A673 (cell line): ENCODE measurements around the gene SHROOM3.

Experiments
- EZH2 ChIP-seq: fragments of 200-600 bp; sonication (generic); IDR thresholded peaks from 2 replicates; pipeline ENCODE4 v1.6.1; 2017; ENCODE audit warnings: borderline replicate concordance, low read depth, mild to moderate bottlenecking, mixed read lengths, antibody characterized with exemption, low read length; ENCODE audit not compliant: poor library complexity, severe bottlenecking
- TF ChIP-seq, protein P1 (sequence below): fragments of 300-800, 200-600 bp; sonication (generic); conservative IDR thresholded peaks from 2 replicates; pipeline ENCODE4 v1.5.1; 2017; ENCODE audit warnings: low read depth, mild to moderate bottlenecking, antibody characterized with exemption, low read length, moderate library complexity, mixed read lengths

- TF ChIP-seq, protein P1, sequence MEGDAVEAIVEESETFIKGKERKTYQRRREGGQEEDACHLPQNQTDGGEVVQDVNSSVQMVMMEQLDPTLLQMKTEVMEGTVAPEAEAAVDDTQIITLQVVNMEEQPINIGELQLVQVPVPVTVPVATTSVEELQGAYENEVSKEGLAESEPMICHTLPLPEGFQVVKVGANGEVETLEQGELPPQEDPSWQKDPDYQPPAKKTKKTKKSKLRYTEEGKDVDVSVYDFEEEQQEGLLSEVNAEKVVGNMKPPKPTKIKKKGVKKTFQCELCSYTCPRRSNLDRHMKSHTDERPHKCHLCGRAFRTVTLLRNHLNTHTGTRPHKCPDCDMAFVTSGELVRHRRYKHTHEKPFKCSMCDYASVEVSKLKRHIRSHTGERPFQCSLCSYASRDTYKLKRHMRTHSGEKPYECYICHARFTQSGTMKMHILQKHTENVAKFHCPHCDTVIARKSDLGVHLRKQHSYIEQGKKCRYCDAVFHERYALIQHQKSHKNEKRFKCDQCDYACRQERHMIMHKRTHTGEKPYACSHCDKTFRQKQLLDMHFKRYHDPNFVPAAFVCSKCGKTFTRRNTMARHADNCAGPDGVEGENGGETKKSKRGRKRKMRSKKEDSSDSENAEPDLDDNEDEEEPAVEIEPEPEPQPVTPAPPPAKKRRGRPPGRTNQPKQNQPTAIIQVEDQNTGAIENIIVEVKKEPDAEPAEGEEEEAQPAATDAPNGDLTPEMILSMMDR: no peak
- no peak for TF ChIP-seq EZH2
Observed at GRCh38 chr4:76614589-76614988, 179.6 kb downstream of the SHROOM3 start.
